SHP77 (cell line): ENCODE results near the gene LDLR.
"Not testable (repeated sequence)": the region's sequence is repeated elsewhere in the genome, so short reads cannot be mapped to it uniquely, and the experiment has no call there.

Source experiments
- DNase-seq, 2 experiments: peaks; one replicate each; lab custom pipeline; 2025; lab: John Stamatoyannopoulos, UW

The LDLR gene

GRCh38 chr19:11173516-11174155 lies 84.4 kb downstream of the LDLR start:
- DNase-seq, result no peak

GRCh38 chr19:11174336-11174735 lies 85.1 kb downstream of the LDLR start:
- DNase-seq, result no peak

DNA sequence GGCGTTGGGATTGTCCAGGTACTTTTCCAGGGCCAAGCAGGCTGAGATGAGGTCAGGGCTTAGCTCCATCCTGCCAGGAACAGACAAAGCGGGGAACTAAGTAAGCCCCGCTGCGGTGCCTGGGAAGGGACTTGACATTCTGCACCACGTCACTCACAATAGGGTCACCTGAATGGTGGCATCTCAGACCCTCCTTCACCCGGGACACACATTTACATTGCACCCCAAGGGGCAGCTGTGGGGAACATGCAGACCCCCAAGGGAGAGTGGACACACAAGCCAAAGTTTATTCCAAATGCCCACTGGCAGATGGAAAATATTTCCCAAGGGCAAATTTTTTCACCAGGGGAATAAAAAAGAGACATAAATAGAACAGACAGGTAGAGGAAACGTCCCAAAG lies 86.7 kb downstream of the LDLR start:
- DNase-seq, result no peak

DNA sequence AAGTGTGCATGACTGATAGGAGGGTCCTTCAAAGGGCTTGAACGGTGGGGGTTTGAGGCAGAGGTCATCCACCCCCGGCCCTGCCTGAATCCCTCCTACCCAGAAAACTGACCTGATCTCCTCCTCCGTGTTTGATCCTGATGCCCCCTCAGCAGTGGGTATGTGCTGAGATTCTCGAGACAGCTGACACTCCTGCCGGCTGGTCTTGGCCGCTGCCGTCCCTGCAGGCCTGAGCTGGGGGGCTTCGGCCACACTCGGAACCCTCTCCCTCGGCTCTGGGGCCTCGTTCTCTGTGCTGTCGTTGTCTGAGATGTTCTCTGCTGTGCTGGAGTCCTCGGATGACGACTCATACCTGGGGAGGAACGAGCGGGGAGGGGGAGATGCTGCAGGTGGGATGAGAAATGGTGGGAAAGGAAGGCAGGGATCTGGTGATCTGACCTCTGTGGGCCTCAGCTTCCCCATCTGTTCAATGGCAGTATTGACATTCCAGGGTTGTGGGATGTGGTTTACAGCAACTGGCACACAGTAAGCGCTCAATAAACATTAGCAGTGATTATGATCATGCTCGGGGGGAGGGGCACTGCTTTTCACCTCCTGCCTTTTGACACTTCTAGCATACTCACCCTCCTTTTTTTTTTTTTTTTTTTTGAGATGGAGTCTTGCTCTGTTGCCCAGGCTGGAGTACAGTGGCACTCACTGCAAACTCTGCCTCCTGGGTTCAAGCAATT lies 87.4 kb downstream of the LDLR start:
- no peak for DNase-seq

DNA sequence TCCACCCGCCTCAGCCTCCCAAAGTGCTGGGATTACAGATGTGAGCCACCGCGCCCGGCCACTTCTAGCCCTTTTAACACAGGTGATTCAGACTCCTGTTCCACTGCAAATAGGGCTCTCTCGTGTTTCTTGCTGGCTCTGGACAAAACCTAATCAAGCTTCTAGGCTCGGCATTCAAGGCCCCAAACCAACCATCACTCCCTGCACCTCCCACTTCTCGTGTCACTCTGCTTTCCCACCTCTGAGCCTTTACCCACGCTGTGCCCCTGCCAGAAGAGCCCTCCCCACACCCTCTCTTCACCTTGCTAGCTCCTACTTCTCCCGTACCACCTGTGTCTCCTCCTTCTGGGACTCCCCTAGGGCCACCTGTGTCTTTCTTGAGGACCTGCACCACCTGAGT lies 88.3 kb downstream of the LDLR start:
- DNase-seq, result no peak

GRCh38 chr19:11179145-11179465 lies 89.8 kb downstream of the LDLR start:
- DNase-seq, result not testable (repeated sequence)

- no peak for DNase-seq
Observed at GRCh38 chr19:11179716-11180297, 90.5 kb downstream of the LDLR start.

GRCh38 chr19:11180346-11180745 lies 91.1 kb downstream of the LDLR start:
- no peak for DNase-seq

- not testable (repeated sequence) for DNase-seq
Observed at GRCh38 chr19:11180975-11181374, 91.7 kb downstream of the LDLR start.

GRCh38 chr19:11181488-11181887 lies 92.2 kb downstream of the LDLR start:
- DNase-seq, result no peak
